NCI-H774 (cell line): ENCODE results near the gene TM4SF4.

Experiments
- DNase-seq: peaks from one replicate; lab custom pipeline; 2025; lab: John Stamatoyannopoulos, UW

The TM4SF4 gene

GRCh38 chr3:149548669-149549065 is 74.2 kb downstream of the TM4SF4 start:
- no peak for DNase-seq

GRCh38 chr3:149551500-149551899 is 77.0 kb downstream of the TM4SF4 start:
- no peak for DNase-seq

GRCh38 chr3:149552700-149553099 is 78.2 kb downstream of the TM4SF4 start:
- no peak for DNase-seq
